Neuronal stem cell (in vitro differentiated cells): ENCODE data around the gene SMCO2.

Source experiments
- DNase-seq: peaks from one replicate; pipeline ENCODE4 v3.0.0-alpha.2; 2013; ENCODE audit warnings: low spot score
- H2AFZ ChIP-seq: one replicate; pipeline ENCODE4 v1.6.1; 2013; ENCODE audit warnings: mild to moderate bottlenecking, low read length, inconsistent platforms
- H2AK5ac ChIP-seq: 2 replicates; pipeline ENCODE4 v1.6.1; 2013; ENCODE audit warnings: low read depth, mild to moderate bottlenecking, inconsistent platforms, low read length, moderate library complexity, mixed read lengths
- H2BK120ac ChIP-seq: 2 replicates; pipeline ENCODE4 v1.6.1; 2013; ENCODE audit warnings: low read depth, mild to moderate bottlenecking, inconsistent platforms, low read length, moderate library complexity, mixed read lengths
- H2BK12ac ChIP-seq: one replicate; pipeline ENCODE4 v1.6.1; 2013; ENCODE audit warnings: low read length, inconsistent platforms
- H2BK15ac ChIP-seq: 2 replicates; pipeline ENCODE4 v1.6.1; 2013; ENCODE audit warnings: mild to moderate bottlenecking, low read length, inconsistent platforms, mixed read lengths
- H2BK5ac ChIP-seq: one replicate; pipeline ENCODE4 v1.6.1; 2013; ENCODE audit warnings: inconsistent platforms, mild to moderate bottlenecking, low read length, moderate library complexity
- H3K14ac ChIP-seq: one replicate; pipeline ENCODE4 v1.6.1; 2013; ENCODE audit warnings: low read length, inconsistent platforms
- H3K18ac ChIP-seq: 2 replicates; pipeline ENCODE4 v1.6.1; 2013; ENCODE audit warnings: low read length, inconsistent platforms
- H3K23ac ChIP-seq: 2 replicates; pipeline ENCODE4 v1.6.1; 2013; ENCODE audit warnings: low read depth, mild to moderate bottlenecking, mixed read lengths, low read length, inconsistent platforms; ENCODE audit not compliant: poor library complexity
- H3K27ac ChIP-seq: replicated peaks from 3 replicates; pipeline ENCODE4 v1.5.1; 2013; ENCODE audit warnings: low read length, inconsistent platforms
- H3K27me3 ChIP-seq, 3 experiments: 2 replicates each; pipeline ENCODE4 v1.6.1; 2013; ENCODE audit warnings: low read length in 3 of 3, mild to moderate bottlenecking in 2 of 3, inconsistent platforms in 1 of 3, low read depth in 1 of 3, mixed read lengths in 1 of 3, moderate library complexity in 1 of 3; ENCODE audit not compliant: control insufficient read depth in 3 of 3, insufficient read depth in 3 of 3
- H3K36me3 ChIP-seq, 2 donors: replicated peaks in 1 of 2; 2 replicates each; pipeline ENCODE4 v1.6.1; 2013; ENCODE audit warnings: low read length in 2 of 2; ENCODE audit not compliant: control insufficient read depth in 2 of 2, insufficient read depth in 2 of 2
- H3K4ac ChIP-seq: 2 replicates; pipeline ENCODE4 v1.6.1; 2013; ENCODE audit warnings: inconsistent platforms, mild to moderate bottlenecking, low read length, moderate library complexity
- H3K4me1 ChIP-seq, 2 donors: 1 replicate in 1 of 2; 2 replicates in 1 of 2; pipeline ENCODE4 v1.6.1; 2013; ENCODE audit warnings: low read length in 2 of 2, low read depth in 1 of 2; ENCODE audit not compliant: control insufficient read depth in 2 of 2, insufficient read depth in 1 of 2
- H3K4me2 ChIP-seq: one replicate; pipeline ENCODE4 v1.6.1; 2013; ENCODE audit warnings: mild to moderate bottlenecking, low read length, inconsistent platforms; ENCODE audit not compliant: insufficient read depth, poor library complexity, severe bottlenecking
- H3K4me3 ChIP-seq, 2 donors: 2 replicates each; pipeline ENCODE4 v1.5.1; 2013; ENCODE audit warnings: low read length in 2 of 2, mild to moderate bottlenecking in 2 of 2, inconsistent platforms in 1 of 2, moderate library complexity in 1 of 2
- H3K79me1 ChIP-seq: one replicate; pipeline ENCODE4 v1.6.1; 2013; ENCODE audit warnings: low read depth, mild to moderate bottlenecking, inconsistent platforms, low read length, moderate library complexity
- H3K9ac ChIP-seq: one replicate; pipeline ENCODE4 v1.6.1; 2013; ENCODE audit warnings: mild to moderate bottlenecking, low read depth, low read length, inconsistent platforms; ENCODE audit not compliant: poor library complexity
- H3K9me3 ChIP-seq, 2 donors: replicated peaks in 1 of 2; 2 replicates each; pipeline versions ENCODE3 to v1.6.1; 2013; ENCODE audit warnings: low read length in 2 of 2, mild to moderate bottlenecking in 2 of 2, inconsistent platforms in 1 of 2, low read depth in 1 of 2, mixed read lengths in 1 of 2, moderate library complexity in 1 of 2; ENCODE audit not compliant: control insufficient read depth in 2 of 2, insufficient read depth in 1 of 2
- H4K8ac ChIP-seq: one replicate; pipeline ENCODE4 v1.6.1; 2013; ENCODE audit warnings: low read depth, mild to moderate bottlenecking, inconsistent platforms, low read length, moderate library complexity
- H4K91ac ChIP-seq: one replicate; pipeline ENCODE4 v1.6.1; 2013; ENCODE audit warnings: low read length, low read depth, mild to moderate bottlenecking, inconsistent platforms; ENCODE audit not compliant: poor library complexity
- WGBS, 2 donors: extraction: QIAGEN DNeasy Blood & Tissue Kit; methylation state at CpG; one replicate each; pipeline ENCODE4 v1.1.7; 2013; ENCODE audit warnings: missing lambda C conversion rate in 2 of 2, mixed read lengths in 1 of 2; ENCODE audit not compliant: insufficient read length in 2 of 2, insufficient replicate concordance in 1 of 2; ENCODE audit errors: extremely low coverage in 2 of 2; 5-methylcytosine and 5-hydroxymethylcytosine counted together

SMCO2 gene

DNA sequence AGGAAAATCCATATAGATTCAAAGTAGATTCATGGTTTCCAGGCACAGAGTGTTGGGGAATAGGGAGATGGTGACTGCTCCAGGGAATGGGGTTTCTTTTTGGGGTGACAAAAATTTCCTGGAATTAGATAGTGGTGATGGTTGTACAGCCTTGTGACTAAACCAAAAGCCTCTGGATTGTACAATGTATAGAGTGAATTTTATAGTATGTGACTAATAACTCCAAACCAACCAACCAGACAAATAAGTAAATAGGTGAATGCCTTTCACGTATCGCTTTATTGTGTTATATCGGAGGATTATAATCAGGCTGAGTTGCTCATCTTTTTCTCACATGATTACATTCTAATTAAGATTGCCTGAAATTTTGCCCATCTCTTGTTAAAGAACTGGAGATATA, 52.8 kb downstream of the SMCO2 start:
- Histone ChIP-seq H4K8ac (no peak overlapping the region), H3K79me1 (no peaks in the 10 kb centered on the region), H3K18ac (no peak overlapping the region), H2BK12ac (no peak overlapping the region), H2BK120ac (no peak overlapping the region), H3K4me1 (no peaks in the 10 kb centered on the region), H3K27ac (no peak overlapping the region), H2AFZ (no peak overlapping the region), H4K91ac (no peak overlapping the region), H3K4me2 (no peak overlapping the region), H3K36me3 (no peaks in the 10 kb centered on the region), H3K14ac (no peak overlapping the region), H3K4ac (no peak overlapping the region), H3K23ac (no peak overlapping the region), H3K4me3 (no peak overlapping the region), H3K27me3 (no peaks in the 10 kb centered on the region), H2AK5ac (no peak overlapping the region), H2BK15ac (no peak overlapping the region), H2BK5ac (no peak overlapping the region), H3K9ac (no peak overlapping the region), H3K9me3 (no peaks in the 10 kb centered on the region)
- DNase-seq, result no peak
- no CpG with 5 or more reads among the region's 3 CpGs for WGBS, 2 donors

DNA sequence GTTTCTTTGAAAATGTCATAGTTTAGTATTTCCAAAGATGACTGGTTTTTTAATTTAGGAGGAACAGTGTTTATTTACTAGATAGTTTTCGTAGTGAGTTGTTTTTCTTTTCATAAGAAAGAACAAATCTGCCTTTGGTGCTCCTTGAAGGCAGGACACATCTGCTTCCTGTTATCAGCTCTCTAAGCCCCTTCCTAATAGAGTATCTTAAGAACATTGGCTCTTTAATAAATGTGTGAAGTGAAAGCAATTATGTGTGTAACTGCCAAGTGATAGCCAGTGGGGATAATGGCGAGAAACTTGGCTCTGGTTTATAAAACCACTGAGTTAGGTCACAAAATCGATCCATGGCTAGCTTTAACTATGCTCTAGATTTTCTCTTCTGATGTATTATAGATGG, 54.0 kb downstream of the SMCO2 start:
- H2BK120ac ChIP-seq, result no peak overlapping the region
- no peak overlapping the region for H3K4ac ChIP-seq
- H3K9me3 ChIP-seq, result no peaks in the 10 kb centered on the region
- no peak overlapping the region for H3K4me3 ChIP-seq
- no peak overlapping the region for H2BK5ac ChIP-seq
- no peak overlapping the region for H2AK5ac ChIP-seq
- no peak overlapping the region for H3K14ac ChIP-seq
- no peaks in the 10 kb centered on the region for H3K27me3 ChIP-seq
- no peak overlapping the region for H2BK15ac ChIP-seq
- no peak for DNase-seq
- no peak overlapping the region for H2AFZ ChIP-seq
- H3K79me1 ChIP-seq, result no peaks in the 10 kb centered on the region
- H2BK12ac ChIP-seq, result no peak overlapping the region
- no peaks in the 10 kb centered on the region for H3K4me1 ChIP-seq
- H3K18ac ChIP-seq, result no peak overlapping the region
- H3K9ac ChIP-seq, result no peak overlapping the region
- H3K36me3 ChIP-seq, result no peaks in the 10 kb centered on the region
- H3K23ac ChIP-seq, result no peak overlapping the region
- H3K4me2 ChIP-seq, result no peak overlapping the region
- no CpG with 5 or more reads among the region's 3 CpGs for WGBS, 2 donors
- no peak overlapping the region for H4K91ac ChIP-seq
- H4K8ac ChIP-seq, result no peak overlapping the region
- no peak overlapping the region for H3K27ac ChIP-seq

DNA sequence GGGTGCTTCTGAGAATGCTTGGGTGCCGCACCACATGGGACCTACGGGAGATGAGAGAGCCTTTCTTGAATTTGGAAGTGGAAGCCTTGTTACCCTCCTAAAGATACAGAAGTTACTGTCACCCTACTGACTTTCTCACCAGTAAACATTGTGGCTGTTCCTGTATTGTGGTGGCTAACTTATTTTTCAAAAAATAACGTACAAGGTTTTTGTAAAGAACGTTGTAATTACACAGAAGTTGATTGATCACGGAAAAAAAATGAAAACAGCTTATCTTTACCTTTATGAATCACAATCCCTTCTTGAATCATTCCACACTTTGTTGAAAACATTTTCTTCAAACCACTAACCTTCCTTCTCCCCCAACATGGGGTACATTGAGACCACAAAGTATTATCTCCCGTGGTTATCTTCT, 55.5 kb downstream of the SMCO2 start:
- Histone ChIP-seq H2BK120ac (no peak overlapping the region), H2AFZ (no peak overlapping the region), H3K27me3 (no peaks in the 10 kb centered on the region), H3K36me3 (no peaks in the 10 kb centered on the region), H3K9me3 (no peaks in the 10 kb centered on the region), H3K79me1 (no peaks in the 10 kb centered on the region), H3K14ac (no peak overlapping the region), H3K18ac (no peak overlapping the region), H3K4me2 (no peak overlapping the region), H3K4me3 (no peak overlapping the region), H3K23ac (no peak overlapping the region), H3K9ac (no peak overlapping the region), H4K91ac (no peak overlapping the region), H3K27ac (no peak overlapping the region), H2BK15ac (no peak overlapping the region), H2BK12ac (no peak overlapping the region), H2AK5ac (no peak overlapping the region), H3K4me1 (no peaks in the 10 kb centered on the region), H2BK5ac (no peak overlapping the region), H3K4ac (no peak overlapping the region), H4K8ac (no peak overlapping the region)
- WGBS, 2 donors, result no CpG with 5 or more reads among the region's 6 CpGs
- no peak for DNase-seq

DNA sequence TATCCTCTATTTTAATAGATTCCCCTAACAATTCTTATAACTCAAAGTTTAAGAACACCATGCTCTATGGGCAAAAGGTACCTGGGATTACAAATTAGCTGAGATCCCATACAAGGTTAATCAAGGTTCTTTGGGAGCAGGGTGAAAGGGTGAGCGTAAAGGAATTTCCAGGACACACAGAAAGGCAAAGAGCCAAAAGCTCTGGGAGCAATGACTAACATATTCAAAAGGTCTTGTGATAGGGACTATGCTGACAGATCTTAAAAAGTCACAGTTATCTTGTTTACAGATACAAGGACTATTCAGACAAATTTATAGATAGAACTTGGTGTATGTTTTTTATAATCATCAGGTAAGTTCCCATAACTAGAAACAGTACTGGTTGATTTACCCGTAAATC, 58.0 kb downstream of the SMCO2 start:
- Histone ChIP-seq H4K8ac (no peak overlapping the region), H2BK5ac (no peak overlapping the region), H3K9ac (no peak overlapping the region), H4K91ac (no peak overlapping the region), H3K14ac (no peak overlapping the region), H2AK5ac (no peak overlapping the region), H3K4ac (no peak overlapping the region), H2BK15ac (no peak overlapping the region), H2BK120ac (no peak overlapping the region), H3K18ac (no peak overlapping the region), H3K9me3 (no peaks in the 10 kb centered on the region), H3K27ac (no peak overlapping the region), H2BK12ac (no peak overlapping the region), H2AFZ (no peak overlapping the region), H3K36me3 (no peaks in the 10 kb centered on the region), H3K79me1 (no peaks in the 10 kb centered on the region), H3K27me3 (no peaks in the 10 kb centered on the region), H3K4me3 (no peak overlapping the region), H3K23ac (no peak overlapping the region), H3K4me2 (no peak overlapping the region), H3K4me1 (no peaks in the 10 kb centered on the region)
- no peak for DNase-seq
- no CpG with 5 or more reads among the region's 2 CpGs for WGBS, 2 donors
